ENCODE results near the gene OR2M5. TPM values are rescaled to one million over a fixed set of nuclear protein-coding genes. Genes with fewer than 3 reads are reported as not detected.

OR2M5 gene
- total RNA-seq, 1 donor from 2014 or later = not detected

- Histone ChIP-seq H3K36me3 (ENCODE audit: insufficient read depth, low read length) (no peaks in the 10 kb centered on the region), H3K4me3 (ENCODE audit: insufficient read depth, low read depth, low read length) (no peak overlapping the region), H3K27me3 (ENCODE audit: insufficient read depth, low read length) (no peaks in the 10 kb centered on the region), H3K4me1 (ENCODE audit: insufficient read depth, low read length) (no peaks in the 10 kb centered on the region), H3K79me2 (ENCODE audit: insufficient read depth, low read length) (no peaks in the 10 kb centered on the region), H3K9me3 (ENCODE audit: insufficient read depth, low read depth, low read length) (no peaks in the 10 kb centered on the region), H4K20me1 (ENCODE audit: insufficient read depth, low read length) (no peaks in the 10 kb centered on the region), H3K9ac (ENCODE audit: low read length) (no peak overlapping the region), H2AFZ (ENCODE audit: low read depth, low read length) (no peak overlapping the region), H3K27ac (ENCODE audit: low read depth, low read length) (no peak overlapping the region), H3K4me2 (ENCODE audit: low read length) (no peak overlapping the region)
- FAIRE-seq (no peak), DNase-seq (ENCODE audit: low read depth) (no peak)
- peaks cover 12% of the 10 kb centered on the region for H3K9me3 Mint-ChIP-seq (ENCODE audit: unreplicated experiment)
- no peak for TF ChIP-seq CTCF (IDR thresholded peaks at IDR 0.05; ENCODE audit: insufficient read depth, low read depth, low read length)
- TF ChIP-seq EZH2 (IDR thresholded peaks at IDR 0.05; ENCODE audit: insufficient read depth, low read length) = no peak
- no peaks in the 10 kb centered on the region for H3K36me3 Mint-ChIP-seq (ENCODE audit: low read depth, unreplicated experiment)
- H3K4me1 Mint-ChIP-seq (ENCODE audit: low read depth, unreplicated experiment) = no peaks in the 10 kb centered on the region
- no peak overlapping the region for H3K27ac Mint-ChIP-seq (ENCODE audit: unreplicated experiment)
- no peak overlapping the region for H3K4me3 Mint-ChIP-seq (ENCODE audit: unreplicated experiment)
- no peaks in the 10 kb centered on the region for H3K27me3 Mint-ChIP-seq (ENCODE audit: low read depth, unreplicated experiment)
Measured at GRCh38 chr1:248194117-248194516, 49.2 kb downstream of the OR2M5 start.

Other genes with a start within 250 kb of the OR2M5 start
- 4.0 and 5.9 TPM in 2 replicates for gene OR2W3, start 249.6 kb upstream of the OR2M5 start, total RNA-seq
- not detected in 2 replicates for gene OR2T8, start 224.9 kb upstream of the OR2M5 start, total RNA-seq
- gene OR2AJ1, start 220.3 kb upstream of the OR2M5 start, total RNA-seq = not detected in 2 replicates
- gene OR2L8, start 196.3 kb upstream of the OR2M5 start, total RNA-seq = not detected in 2 replicates
- not detected in 2 replicates for gene OR2AK2, start 179.9 kb upstream of the OR2M5 start, total RNA-seq
- not detected in 2 replicates for gene OR2L5, start 131.5 kb upstream of the OR2M5 start, total RNA-seq
- not detected in 2 replicates for gene OR2L2, start 115.1 kb upstream of the OR2M5 start, total RNA-seq
- gene OR2L3, start 98.3 kb upstream of the OR2M5 start, total RNA-seq = not detected in 2 replicates
- gene OR2L13, start 50.0 kb upstream of the OR2M5 start, total RNA-seq = not detected in 2 replicates
- not detected in 2 replicates for gene OR2M2, start 29.7 kb downstream of the OR2M5 start, total RNA-seq
- gene OR2M3, start 52.1 kb downstream of the OR2M5 start, total RNA-seq = not detected in 2 replicates
- not detected in 2 replicates for gene OR2M4, start 86.3 kb downstream of the OR2M5 start, total RNA-seq
- not detected in 2 replicates for gene OR2T33, start 132.8 kb downstream of the OR2M5 start, total RNA-seq
- gene OR2T12, start 158.3 kb downstream of the OR2M5 start, total RNA-seq = not detected in 2 replicates
- gene OR2M7, start 179.4 kb downstream of the OR2M5 start, total RNA-seq = not detected in 2 replicates
- gene OR14C36, start 203.6 kb downstream of the OR2M5 start, total RNA-seq = not detected in 2 replicates
- not detected in 2 replicates for gene OR2T4, start 216.5 kb downstream of the OR2M5 start, total RNA-seq
- gene OR2T6, start 230.6 kb downstream of the OR2M5 start, total RNA-seq = not detected in 2 replicates

Measured in astrocyte (in vitro differentiated cells and primary cell).